Stimulated activated CD8-positive, alpha-beta memory T cell treated with anti-CD3 and anti-CD28 coated beads, Interleukin-12 subunit alpha, Interleukin-12 subunit beta, amount 100 ng/mL, for 1 hour (primary cell): ENCODE results near the gene ZNF674.
"Not testable (repeated sequence)": the region's sequence is repeated elsewhere in the genome, so short reads cannot be mapped to it uniquely, and the experiment has no call there.

Experiments
- DNase-seq: peaks from one replicate; pipeline ENCODE4 v3.0.0-alpha.2; 2020; ENCODE audit warnings: low read depth

ZNF674 gene

GRCh38 chrX:46569621-46570020 lies 24.4 kb upstream of the ZNF674 start:
- DNase-seq = no peak

- no peak for DNase-seq
Observed at GRCh38 chrX:46567388-46567787, 22.2 kb upstream of the ZNF674 start.

- no peak for DNase-seq
Observed at GRCh38 chrX:46561824-46562657, 16.8 kb upstream of the ZNF674 start.

- DNase-seq = no peak
Observed at GRCh38 chrX:46559062-46559461, 13.8 kb upstream of the ZNF674 start.

GRCh38 chrX:46554942-46555341 lies 9.7 kb upstream of the ZNF674 start:
- DNase-seq = no peak

- no peak for DNase-seq
Observed at GRCh38 chrX:46553935-46554334, 8.7 kb upstream of the ZNF674 start.

GRCh38 chrX:46551494-46552128 lies 6.4 kb upstream of the ZNF674 start:
- no peak for DNase-seq

- no peak for DNase-seq
Observed at GRCh38 chrX:46549914-46550313, 4.7 kb upstream of the ZNF674 start.

- DNase-seq = no peak
Observed at GRCh38 chrX:46547857-46548256, 2.6 kb upstream of the ZNF674 start.

GRCh38 chrX:46544527-46544926 lies 694 bp downstream of the ZNF674 start:
- not testable (repeated sequence) for DNase-seq

GRCh38 chrX:46543441-46543840 lies 1.8 kb downstream of the ZNF674 start:
- DNase-seq = no peak

- DNase-seq = no peak
Observed at GRCh38 chrX:46531442-46531841, 13.8 kb downstream of the ZNF674 start.

GRCh38 chrX:46530404-46530908 lies 14.8 kb downstream of the ZNF674 start:
- DNase-seq = not testable (repeated sequence)

GRCh38 chrX:46529740-46530403 lies 15.3 kb downstream of the ZNF674 start:
- DNase-seq = not testable (repeated sequence)

- DNase-seq = not testable (repeated sequence)
Observed at GRCh38 chrX:46528640-46529039, 16.6 kb downstream of the ZNF674 start.

GRCh38 chrX:46506076-46506475 lies 39.1 kb downstream of the ZNF674 start:
- DNase-seq = no peak

GRCh38 chrX:46502848-46503247 lies 42.4 kb downstream of the ZNF674 start:
- no peak for DNase-seq

GRCh38 chrX:46500054-46500453 lies 45.2 kb downstream of the ZNF674 start:
- DNase-seq = no peak

GRCh38 chrX:46488712-46489111 lies 56.5 kb downstream of the ZNF674 start:
- DNase-seq = no peak

- no peak for DNase-seq
Observed at GRCh38 chrX:46485897-46486296, 59.3 kb downstream of the ZNF674 start.

GRCh38 chrX:46478634-46479033 lies 66.6 kb downstream of the ZNF674 start:
- not testable (repeated sequence) for DNase-seq

GRCh38 chrX:46477435-46477834 lies 67.8 kb downstream of the ZNF674 start:
- DNase-seq = no peak

- no peak for DNase-seq
Observed at GRCh38 chrX:46465203-46465602, 80.0 kb downstream of the ZNF674 start.
